Measurements from ENCODE around the gene THBS1.

The THBS1 gene

DNA sequence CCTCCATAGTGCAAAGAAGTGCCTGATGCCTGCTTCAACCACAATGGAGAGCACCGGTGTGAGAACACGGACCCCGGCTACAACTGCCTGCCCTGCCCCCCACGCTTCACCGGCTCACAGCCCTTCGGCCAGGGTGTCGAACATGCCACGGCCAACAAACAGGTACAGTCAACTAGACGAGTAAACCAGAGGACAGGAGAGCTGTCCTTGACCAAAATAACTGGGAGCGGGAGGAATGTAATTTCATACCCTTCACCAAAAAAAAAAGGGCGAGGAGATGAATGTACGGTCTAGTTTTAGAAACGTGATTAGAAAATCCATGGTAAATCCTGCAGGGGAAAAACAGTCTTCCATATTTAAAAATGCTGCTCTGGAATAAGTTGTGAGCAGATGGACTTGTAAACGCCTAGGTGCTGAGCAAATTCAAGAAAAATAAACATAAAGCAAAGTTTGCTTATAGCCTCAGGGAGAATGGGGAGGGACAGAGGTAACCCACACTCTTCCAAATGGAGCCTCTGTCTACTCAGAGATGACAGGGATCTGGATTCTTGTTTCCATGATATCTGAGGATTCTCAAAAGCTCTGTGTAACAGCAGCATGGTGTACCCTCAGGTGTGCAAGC is 8.4 kb downstream of the THBS1 start:
- no peak for DNase-seq (ENCODE audit: low read depth)

GRCh38 chr15:39589815-39590644 is 9.2 kb downstream of the THBS1 start:
- no peak for DNase-seq (ENCODE audit: low read depth)

DNA sequence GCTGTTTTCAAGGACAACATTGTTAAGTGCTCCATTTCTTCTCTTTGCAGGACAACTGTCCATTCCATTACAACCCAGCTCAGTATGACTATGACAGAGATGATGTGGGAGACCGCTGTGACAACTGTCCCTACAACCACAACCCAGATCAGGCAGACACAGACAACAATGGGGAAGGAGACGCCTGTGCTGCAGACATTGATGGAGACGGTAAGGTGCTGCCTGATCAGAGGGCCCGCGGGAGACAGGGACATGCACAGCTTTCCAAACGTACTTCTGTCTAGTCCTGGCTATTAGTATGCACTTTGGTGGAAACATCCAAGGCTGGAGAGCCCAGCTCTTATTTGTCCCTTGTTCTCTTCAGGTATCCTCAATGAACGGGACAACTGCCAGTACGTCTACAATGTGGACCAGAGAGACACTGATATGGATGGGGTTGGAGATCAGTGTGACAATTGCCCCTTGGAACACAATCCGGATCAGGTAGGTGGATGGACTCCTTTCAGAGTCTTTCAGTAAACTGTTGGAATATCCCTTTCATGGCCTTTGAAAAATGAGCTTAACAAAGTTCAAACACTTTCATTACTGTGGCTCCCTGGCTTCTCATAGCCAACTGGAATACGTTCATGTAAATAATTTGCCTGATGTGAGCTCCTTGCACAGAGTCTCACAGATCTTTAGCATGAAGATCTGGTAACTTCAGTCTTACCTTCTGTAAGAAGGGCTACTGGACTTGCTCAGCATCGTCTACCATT is 10.4 kb downstream of the THBS1 start:
- no peak for DNase-seq (ENCODE audit: low read depth)

DNA sequence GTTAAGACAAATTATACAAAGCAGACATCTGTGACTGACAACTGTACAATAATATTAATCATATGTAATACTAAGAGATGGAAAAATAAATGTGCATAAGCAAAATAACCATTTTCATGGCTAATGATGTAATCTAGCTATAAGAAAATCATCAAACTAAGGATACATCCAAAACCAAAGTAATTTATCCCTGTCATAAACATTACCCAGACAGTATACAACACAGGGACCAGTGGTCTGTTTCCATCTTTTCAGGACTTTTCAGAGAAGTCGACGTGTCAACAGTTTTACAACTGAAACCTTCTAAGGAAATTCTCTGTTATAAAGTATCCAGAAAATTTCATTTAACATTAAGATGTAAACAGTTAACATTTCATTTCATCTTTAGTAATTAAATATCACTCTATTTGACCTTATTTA is 11.0 kb downstream of the THBS1 start:
- DNase-seq (ENCODE audit: low read depth), result no peak

- DNase-seq (ENCODE audit: low read depth), result no peak
Observed at GRCh38 chr15:39592500-39592899, 11.6 kb downstream of the THBS1 start.

- DNase-seq (ENCODE audit: low read depth), result no peak
Observed at GRCh38 chr15:39593071-39593655, 12.3 kb downstream of the THBS1 start.

- DNase-seq (ENCODE audit: low read depth), result no peak
Observed at GRCh38 chr15:39593656-39594445, 13.0 kb downstream of the THBS1 start.

- DNase-seq (ENCODE audit: low read depth), result no peak
Observed at GRCh38 chr15:39594446-39595337, 13.8 kb downstream of the THBS1 start.

GRCh38 chr15:39595338-39596221 is 14.7 kb downstream of the THBS1 start:
- DNase-seq (ENCODE audit: low read depth), result no peak

GRCh38 chr15:39596358-39597051 is 15.6 kb downstream of the THBS1 start:
- DNase-seq (ENCODE audit: low read depth), result no peak

- DNase-seq (ENCODE audit: low read depth), result no peak
Observed at GRCh38 chr15:39597336-39597735, 16.5 kb downstream of the THBS1 start.

DNA sequence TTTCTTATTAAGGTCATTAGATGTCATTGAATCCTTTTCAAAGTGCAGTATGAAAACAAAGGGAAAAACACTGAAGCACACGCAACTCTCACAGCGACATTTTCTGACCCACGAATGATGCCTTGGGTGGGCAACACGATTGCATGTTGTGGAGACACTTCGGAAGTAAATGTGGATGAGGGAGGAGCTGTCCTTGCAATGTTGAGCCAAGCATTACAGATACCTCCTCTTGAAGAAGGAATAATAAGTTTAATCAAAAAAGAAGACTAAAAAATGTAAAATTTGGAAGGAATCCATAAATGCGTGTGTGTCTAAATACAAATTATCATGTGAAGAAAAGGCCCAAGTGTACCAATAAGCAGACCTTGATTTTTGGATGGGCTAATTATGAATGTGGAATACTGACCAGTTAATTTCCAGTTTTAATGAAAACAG is 16.9 kb downstream of the THBS1 start:
- DNase-seq (ENCODE audit: low read depth), result no peak

DNA sequence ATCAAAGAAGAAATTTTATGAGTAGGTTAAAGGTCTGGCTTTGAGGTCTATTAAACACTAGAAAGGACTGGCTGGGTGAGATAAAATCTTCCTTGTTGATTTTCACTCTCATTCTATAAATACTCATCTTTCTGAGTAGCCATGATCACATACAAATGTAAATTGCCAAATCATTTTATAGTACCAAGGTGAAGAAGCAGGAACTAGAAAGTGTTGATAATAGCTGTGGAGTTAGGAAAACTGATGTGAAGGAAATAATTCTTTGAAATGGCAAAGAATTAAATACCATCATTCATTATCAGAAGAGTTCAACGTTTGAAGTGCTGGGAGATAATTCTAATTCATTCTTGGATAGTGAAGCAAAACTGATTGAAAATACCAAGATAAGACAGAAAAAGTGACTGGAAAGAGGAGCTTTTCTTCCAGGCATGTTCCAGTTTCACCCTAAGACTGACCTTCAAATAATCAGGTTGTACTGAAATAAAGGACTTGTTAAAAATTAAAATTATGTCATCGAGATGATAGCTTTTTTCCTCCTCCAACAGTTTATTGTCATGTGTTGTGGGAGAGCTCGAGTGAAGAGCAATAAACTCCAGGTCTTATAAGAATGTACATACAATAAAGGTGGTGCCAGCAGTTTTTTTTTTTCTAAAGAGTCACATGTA is 17.4 kb downstream of the THBS1 start:
- DNase-seq (ENCODE audit: low read depth), result no peak

- no peak for DNase-seq (ENCODE audit: low read depth)
Observed at GRCh38 chr15:39598958-39599845, 18.3 kb downstream of the THBS1 start.

DNA sequence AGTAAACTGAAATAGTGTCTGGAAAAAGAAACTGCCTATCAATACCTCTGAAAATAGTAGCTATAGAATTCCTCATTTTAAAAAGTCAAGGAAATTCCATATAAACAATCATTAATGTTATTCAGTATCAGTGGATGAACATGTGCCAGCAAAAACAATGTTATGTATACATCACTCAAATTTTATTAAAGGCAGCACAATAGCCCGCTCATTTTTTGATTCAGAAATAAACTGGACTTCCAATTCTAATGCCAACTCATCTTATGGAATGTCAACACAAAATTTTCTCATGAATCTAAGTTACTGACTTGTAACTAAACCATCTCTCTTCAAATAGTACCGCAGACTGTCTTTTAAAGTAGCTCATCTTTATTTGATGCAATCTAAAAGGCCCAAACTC is 19.0 kb downstream of the THBS1 start:
- no peak for DNase-seq (ENCODE audit: low read depth)

DNA sequence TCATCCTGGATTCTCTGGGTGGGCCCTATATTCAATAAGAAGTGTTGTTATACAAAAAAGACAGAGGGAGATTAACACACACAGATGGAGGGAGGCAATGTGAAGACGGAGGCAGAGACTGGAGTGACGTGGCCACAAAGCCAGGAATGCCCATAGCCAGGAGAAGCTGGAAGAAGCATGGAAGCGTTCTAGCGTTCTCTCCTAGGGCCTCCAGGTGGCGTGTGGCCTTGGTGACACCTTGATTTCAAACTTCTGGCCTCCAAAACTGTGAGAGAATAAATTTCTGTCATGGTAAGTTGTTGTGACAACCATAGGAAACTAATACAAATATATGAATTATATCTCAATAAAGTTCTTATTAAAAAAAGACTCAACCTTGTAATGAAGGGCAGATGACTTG is 21.3 kb downstream of the THBS1 start:
- DNase-seq (ENCODE audit: low read depth), result no peak

- no peak for DNase-seq (ENCODE audit: low read depth)
Observed at GRCh38 chr15:39605146-39605545, 24.3 kb downstream of the THBS1 start.
